ENCODE data around the gene RPL13. TPM values are rescaled to one million over a fixed set of nuclear protein-coding genes. Genes with fewer than 3 reads are reported as not detected.

The RPL13 gene
- total and polyA plus RNA-seq, 12 donors, result 786 to 7,398 (median 999) TPM

DNA sequence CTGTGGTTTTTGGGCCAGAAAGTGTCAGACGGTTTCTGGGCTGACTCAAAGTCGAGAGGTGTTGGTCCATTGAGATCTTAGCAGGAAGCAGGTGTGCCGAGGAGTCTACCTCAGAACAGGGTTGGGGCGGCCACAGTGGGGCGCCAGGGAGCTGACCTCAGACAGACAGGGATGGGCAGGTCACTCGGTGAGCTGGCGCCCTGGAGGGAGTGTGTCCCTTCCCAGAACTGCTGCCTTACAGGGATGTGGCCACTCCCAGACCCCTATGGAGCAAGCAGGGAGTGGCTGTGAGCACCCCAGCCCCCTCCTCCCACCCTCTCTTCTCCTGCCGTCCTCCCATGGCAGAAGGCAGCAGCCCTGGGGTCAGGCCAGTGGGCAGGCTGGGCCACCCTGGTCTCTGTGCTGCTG is 39.0 kb downstream of the RPL13 start:
- Histone ChIP-seq H3K36me3 (no peaks in the 10 kb centered on the region), H3K4me1 (peaks cover 0 to 14% (median 7%) of the 10 kb centered on the region in 9 donors), H3K9me3 (no peaks in the 10 kb centered on the region), H3K27ac (no peak overlapping the region), H3K27me3 (peaks cover 0 to 12% (median 0%) of the 10 kb centered on the region in 7 donors), H3K4me3 (no peak overlapping the region)
- TF ChIP-seq, protein P1, sequence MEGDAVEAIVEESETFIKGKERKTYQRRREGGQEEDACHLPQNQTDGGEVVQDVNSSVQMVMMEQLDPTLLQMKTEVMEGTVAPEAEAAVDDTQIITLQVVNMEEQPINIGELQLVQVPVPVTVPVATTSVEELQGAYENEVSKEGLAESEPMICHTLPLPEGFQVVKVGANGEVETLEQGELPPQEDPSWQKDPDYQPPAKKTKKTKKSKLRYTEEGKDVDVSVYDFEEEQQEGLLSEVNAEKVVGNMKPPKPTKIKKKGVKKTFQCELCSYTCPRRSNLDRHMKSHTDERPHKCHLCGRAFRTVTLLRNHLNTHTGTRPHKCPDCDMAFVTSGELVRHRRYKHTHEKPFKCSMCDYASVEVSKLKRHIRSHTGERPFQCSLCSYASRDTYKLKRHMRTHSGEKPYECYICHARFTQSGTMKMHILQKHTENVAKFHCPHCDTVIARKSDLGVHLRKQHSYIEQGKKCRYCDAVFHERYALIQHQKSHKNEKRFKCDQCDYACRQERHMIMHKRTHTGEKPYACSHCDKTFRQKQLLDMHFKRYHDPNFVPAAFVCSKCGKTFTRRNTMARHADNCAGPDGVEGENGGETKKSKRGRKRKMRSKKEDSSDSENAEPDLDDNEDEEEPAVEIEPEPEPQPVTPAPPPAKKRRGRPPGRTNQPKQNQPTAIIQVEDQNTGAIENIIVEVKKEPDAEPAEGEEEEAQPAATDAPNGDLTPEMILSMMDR (IDR thresholded peaks at IDR 0.05), result peak in 2 of 9 donors; percentile 7 to 16
- 44 to 45% methylated on average over 8 of the region's 8 CpGs for WGBS, 2 donors
- ATAC-seq, result no peak
- DNase-seq, result no peak
- intact Hi-C loops (cut with DNase I), result no loop called here

DNA sequence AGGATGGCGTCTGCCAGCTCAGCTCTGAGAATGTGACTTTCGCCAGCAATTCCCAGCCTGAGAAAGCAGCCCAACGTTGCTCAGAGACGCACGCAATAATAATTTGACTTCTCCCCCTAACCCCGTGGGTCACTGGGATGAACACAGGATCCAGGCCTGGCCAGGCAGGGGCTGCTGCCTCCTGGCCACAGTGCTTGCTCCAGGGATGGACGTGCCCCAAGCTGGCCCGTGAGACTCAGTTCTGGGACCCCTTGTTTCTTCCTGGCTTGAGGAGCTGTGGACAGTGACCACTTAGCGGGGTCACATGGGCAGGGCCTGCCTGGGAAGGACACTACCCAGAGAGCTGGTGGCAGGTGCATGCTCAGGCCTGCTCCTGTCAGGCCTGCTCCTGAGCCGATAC is 39.4 kb downstream of the RPL13 start:
- ATAC-seq (no peak), DNase-seq (no peak)
- intact Hi-C loops (cut with DNase I), result no loop called here
- no peak overlapping the region for H3K4me3 ChIP-seq
- TF ChIP-seq, protein P1 (IDR thresholded peaks at IDR 0.05), result no peak
- peaks cover 0 to 15% (median 4%) of the 10 kb centered on the region in 7 donors for H3K27me3 ChIP-seq
- WGBS, 2 donors, result 79 to 83% methylated on average over 10 of the region's 10 CpGs
- H3K27ac ChIP-seq, result no peak overlapping the region
- no peaks in the 10 kb centered on the region for H3K9me3 ChIP-seq
- H3K36me3 ChIP-seq, result no peaks in the 10 kb centered on the region
- H3K4me1 ChIP-seq, result peaks cover 0 to 14% (median 7%) of the 10 kb centered on the region in 9 donors

DNA sequence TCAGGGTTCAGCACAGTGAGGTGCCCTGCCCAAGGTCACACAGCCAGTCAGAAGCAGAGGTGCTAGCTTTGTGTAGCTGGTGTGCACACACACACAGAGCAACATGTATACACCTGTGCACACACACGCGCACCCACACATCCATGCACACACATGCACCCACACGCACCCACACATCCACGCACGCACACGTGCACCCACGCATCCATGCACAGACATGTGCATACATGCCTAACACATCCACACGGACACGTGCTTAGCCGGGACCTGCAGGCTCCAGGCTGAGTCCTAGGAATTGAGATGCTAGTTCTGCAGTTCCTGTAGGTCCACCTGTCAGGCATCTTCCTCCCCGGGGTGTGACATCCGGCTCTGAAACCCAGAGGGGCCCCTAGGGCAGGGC is 39.9 kb downstream of the RPL13 start:
- TF ChIP-seq, protein P1 (IDR thresholded peaks at IDR 0.05), result no peak

DNA sequence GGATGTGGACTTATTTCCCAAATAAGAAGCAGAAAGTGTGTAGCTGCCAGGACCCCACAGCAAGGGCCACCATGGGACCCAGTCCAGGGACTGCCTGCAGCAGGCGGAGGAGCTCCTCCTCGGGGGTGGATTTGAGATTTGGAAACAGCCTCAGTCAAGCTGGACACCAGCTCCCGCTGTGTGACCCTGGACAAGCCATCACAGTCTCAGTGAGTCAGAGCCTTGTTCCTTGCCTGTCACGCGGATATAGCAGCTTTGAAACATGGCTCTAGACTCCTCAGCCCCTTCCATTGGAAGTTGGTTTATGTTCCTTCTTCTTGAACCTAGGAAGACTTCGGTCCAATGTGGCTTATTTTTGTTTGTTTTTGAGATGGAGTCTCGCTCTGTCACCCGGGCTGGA is 40.5 kb downstream of the RPL13 start:
- TF ChIP-seq, protein P1 (IDR thresholded peaks at IDR 0.05), result no peak
- 82 to 85% methylated on average over 8 of the region's 8 CpGs for WGBS, 2 donors
- ATAC-seq, result no peak

More for the DNA sequence above, 39.9 kb downstream of the RPL13 start:
- Histone ChIP-seq H3K4me1 (peaks cover 0 to 14% (median 7%) of the 10 kb centered on the region in 9 donors), H3K9me3 (no peaks in the 10 kb centered on the region), H3K27me3 (peaks cover 0 to 20% (median 9%) of the 10 kb centered on the region in 7 donors), H3K27ac (no peak overlapping the region), H3K4me3 (no peak overlapping the region), H3K36me3 (no peaks in the 10 kb centered on the region)
- DNase-seq, result no peak
- intact Hi-C loops (cut with DNase I), result no loop called here
- 83 to 92% methylated on average over 12 of the region's 12 CpGs for WGBS, 2 donors
- ATAC-seq, result peak in 1 of 8 donors; percentile 13

More for the DNA sequence above, 40.5 kb downstream of the RPL13 start:
- no peaks in the 10 kb centered on the region for H3K36me3 ChIP-seq
- H3K27me3 ChIP-seq, result peaks cover 0 to 25% (median 12%) of the 10 kb centered on the region in 7 donors
- H3K27ac ChIP-seq, result no peak overlapping the region
- DNase-seq, result no peak
- peaks cover 0 to 14% (median 7%) of the 10 kb centered on the region in 9 donors for H3K4me1 ChIP-seq
- no peaks in the 10 kb centered on the region for H3K9me3 ChIP-seq
- no peak overlapping the region for H3K4me3 ChIP-seq
- intact Hi-C loops (cut with DNase I), result no loop called here

Data from heart right ventricle (tissue), 16 donors.